Measurements from ENCODE around the gene CDADC1.

CDADC1 gene

DNA sequence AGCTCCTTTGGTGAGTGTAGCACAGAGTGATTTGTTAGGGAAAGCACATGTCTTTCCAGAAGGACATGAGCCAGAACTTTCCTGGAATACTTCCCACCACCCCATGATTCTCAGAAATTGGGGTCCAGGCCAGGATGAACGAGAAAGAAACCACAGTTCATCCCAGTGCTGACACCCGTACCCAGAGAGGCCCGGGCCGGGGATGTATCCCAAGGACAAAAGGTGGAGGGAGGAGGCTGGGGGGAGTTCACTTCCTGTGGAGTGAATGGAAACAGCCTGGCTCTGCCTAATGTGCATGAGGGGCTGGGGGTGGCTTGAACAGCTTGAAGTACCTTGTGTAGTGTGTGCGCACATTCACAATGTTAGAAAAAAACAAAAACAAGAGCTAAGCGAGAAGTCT, 47.5 kb downstream of the CDADC1 start:
- no peak for DNase-seq (ENCODE audit: low spot score)

- no peak for DNase-seq (ENCODE audit: low spot score)
Measured at GRCh38 chr13:49296659-49297058, 48.9 kb downstream of the CDADC1 start.

DNA sequence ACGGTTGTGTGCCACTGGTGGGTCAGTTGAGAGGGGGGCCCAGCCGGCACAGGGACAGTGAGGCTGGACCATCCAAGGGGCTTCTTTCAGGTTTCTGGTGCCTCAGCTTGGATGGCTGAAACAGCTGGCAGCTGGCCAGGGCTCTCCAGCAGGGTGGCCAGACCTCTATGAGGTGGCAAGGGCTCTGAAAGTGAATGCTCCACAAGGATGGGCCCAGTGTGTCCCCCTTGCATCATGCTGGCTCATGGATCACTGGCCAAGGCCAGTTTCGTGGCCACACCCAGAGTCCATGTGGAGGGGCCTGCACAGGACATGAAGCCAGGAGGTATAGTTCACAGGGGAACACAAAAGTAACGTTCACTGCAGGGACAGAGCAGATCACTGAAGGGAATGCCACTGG, 49.6 kb downstream of the CDADC1 start:
- DNase-seq (ENCODE audit: low spot score), result no peak

- DNase-seq (ENCODE audit: low spot score), result no peak
Measured at GRCh38 chr13:49298416-49298815, 50.7 kb downstream of the CDADC1 start.

- DNase-seq (ENCODE audit: low spot score), result no peak
Measured at GRCh38 chr13:49298903-49299605, 51.3 kb downstream of the CDADC1 start.

- DNase-seq (ENCODE audit: low spot score), result no peak
Measured at GRCh38 chr13:49300276-49300675, 52.6 kb downstream of the CDADC1 start.

DNA sequence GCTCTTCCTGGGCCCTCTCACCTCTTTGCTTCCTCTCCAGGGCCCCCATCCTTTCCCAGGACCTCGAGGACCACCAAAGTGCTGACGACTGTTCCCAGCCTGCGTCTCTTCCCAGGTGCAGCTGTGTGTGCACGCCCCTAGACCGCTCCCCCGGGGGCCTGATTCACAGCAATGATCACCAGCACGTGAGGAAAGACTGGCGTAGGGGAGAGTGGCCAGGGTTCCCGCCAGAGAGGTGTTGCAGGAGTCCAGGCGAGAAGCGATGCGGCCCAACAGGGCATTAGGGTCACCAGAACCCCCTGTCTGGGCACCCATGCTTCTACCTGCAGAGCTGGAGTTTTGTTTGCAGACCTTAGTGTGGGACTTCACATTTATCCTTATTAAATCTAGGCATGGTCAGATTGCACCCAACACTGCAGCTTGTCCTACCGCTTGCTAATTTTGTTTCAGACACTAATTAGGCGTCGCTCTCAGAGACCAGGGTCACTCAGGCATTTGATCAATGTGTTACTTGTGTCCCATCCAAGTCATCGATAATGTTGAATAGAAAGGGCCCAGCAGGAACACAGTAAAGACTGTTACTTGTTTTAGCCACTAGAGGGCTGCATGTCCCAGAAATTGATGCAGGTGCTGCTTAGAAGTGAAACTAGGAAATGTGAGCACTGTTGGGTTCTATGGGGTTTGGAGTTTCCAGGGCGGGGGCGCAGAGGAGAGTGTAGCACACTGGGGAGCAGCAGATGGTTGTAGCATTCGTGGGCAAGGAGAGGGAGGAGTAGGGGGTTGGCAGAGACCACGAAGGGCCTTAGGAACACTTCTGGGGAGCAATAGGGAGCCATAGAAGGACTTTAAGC, 53.2 kb downstream of the CDADC1 start:
- peak; percentile 88 for DNase-seq (ENCODE audit: low spot score)

DNA sequence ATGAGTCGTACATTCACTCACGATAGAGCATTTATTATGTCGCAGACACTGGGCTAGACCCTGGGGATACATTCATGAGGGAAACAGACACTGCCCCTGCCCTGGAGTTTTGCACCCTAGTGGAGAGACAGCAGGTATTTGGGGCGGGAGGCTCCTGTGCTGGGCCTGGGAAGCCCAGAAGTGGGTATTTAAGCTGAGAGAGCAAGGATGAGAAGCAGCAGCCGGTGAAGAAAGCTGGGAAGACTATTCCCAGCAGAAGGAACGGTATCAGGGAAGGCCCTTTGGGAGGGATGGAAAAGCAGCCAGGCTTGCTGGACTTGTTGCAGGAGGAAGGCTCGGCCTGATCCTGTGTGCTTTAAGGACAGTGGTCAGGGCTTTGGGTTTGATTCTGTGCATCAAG, 54.5 kb downstream of the CDADC1 start:
- no peak for DNase-seq (ENCODE audit: low spot score)

- DNase-seq (ENCODE audit: low spot score), result no peak
Measured at GRCh38 chr13:49302817-49303216, 55.1 kb downstream of the CDADC1 start.

DNA sequence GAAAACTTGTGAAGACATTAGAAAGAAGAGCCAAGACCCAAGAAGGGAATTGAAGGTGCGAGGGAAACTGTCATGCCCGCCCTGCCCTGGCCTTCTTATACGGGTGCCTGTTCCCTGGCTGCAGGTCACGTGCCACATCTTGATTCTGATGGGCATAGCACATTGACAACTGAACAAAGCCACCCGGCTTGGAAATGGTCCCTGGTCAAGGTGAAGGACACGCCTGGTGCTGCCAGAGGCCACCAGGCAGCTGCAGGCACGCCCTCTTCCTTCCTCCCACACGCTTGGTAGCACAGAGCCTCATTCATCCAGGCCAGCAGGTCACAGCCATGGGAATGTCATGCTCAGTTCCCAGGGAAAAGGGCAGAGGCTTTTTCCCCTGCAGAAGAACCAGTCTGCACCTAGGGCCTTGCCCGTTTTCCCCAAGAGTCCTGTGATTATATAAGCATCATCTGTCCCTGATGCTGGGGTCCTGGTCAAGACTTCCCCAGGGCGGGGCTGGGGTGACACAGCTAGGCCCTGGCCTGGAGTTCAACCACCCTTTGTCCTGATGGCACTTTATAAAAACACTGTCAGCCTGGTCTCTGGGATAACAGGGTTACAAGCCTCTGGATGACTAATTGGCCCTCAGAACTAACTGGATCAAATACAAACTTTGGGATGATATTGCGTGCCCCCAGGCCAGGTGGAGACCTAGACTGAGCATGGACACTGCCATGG, 56.0 kb downstream of the CDADC1 start:
- DNase-seq (ENCODE audit: low spot score), result no peak

- DNase-seq (ENCODE audit: low spot score), result no peak
Measured at GRCh38 chr13:49304356-49304755, 56.6 kb downstream of the CDADC1 start.

DNA sequence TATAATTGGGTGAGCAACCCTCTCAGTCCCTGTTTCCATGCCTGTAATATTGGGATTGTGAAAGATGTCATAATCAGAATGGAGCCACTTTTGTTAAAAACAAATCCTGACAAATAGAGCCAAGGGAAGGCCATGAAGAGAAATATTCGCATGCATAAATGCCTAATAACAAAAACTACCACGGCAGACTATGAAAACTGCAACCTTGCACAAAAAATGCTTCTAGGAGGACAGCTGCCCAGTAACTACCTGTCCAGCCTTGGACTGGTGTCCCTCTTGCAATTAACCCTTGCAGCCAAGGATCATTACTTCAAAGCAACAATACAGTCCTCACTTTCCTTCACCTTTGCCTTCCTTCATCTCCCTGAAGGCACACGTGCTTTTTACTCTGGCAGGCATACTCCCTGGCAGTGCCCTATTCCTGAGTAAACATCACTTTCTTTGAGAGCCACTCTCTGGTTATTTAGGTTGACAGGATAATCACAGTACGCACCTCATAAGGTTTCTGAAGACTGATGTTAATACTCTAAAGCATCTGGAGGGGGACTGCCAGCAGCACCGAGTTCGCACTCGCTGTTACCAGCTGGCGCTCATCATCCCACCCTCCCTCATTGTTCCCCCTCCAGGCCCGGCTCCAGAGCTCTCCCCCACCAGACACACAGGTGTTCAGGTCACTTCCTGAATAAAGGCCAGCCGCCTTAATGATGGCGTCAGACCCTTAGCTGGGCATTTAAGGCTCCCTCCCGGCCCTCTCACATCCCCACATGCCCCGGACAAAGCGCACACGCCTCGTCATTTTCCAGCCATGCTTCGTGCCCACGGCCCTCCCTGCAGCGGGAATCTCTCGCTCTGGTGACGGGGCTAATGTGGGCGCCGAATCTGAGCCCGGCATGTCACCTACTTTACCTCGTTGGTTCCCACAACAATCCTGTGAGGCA, 57.3 kb downstream of the CDADC1 start:
- no peak for DNase-seq (ENCODE audit: low spot score)

GRCh38 chr13:49305792-49306425, 58.2 kb downstream of the CDADC1 start:
- DNase-seq (ENCODE audit: low spot score), result no peak

- DNase-seq (ENCODE audit: low spot score), result no peak
Measured at GRCh38 chr13:49307365-49307764, 59.6 kb downstream of the CDADC1 start.

GRCh38 chr13:49308097-49308875, 60.6 kb downstream of the CDADC1 start:
- no peak for DNase-seq (ENCODE audit: low spot score)

- DNase-seq (ENCODE audit: low spot score), result no peak
Measured at GRCh38 chr13:49308921-49309408, 61.2 kb downstream of the CDADC1 start.

DNA sequence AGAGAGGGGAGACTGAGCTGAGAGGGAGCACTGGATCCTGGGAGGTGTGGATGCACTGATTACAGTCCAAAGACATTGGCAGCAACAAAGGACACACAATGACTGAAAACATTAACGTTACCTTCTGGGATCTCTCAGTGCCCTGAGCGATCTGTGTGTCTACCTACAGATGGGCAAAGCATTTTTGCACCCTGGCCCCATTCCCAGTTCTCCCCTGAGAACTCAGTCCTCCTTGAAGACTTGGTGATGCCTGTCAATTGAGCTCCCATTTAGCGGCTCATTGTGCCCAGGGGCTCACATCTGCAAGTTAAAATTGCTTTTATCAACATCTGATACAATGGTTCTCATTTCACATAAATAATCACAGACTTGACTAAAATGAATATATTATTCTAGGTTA, 62.5 kb downstream of the CDADC1 start:
- no peak for DNase-seq (ENCODE audit: low spot score)

DNA sequence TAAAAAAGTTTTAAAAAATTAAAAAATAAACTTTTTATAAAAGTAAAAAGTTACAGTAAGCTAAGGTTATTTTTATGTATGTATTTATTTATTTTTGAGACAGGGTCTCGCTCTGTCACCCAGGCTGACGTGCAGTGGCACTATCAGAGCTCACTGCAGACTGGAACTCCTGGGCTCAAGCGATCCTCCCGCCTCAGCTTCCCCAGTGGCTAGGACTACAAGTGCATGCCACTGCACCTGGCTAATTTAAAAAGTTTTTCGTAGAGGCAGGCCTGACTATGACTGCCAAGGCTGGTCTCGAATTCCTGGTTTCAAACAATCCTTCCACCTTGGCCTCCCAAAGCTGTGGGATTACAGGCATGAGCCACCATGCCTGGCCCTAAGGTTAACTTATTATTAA, 64.1 kb downstream of the CDADC1 start:
- no peak for DNase-seq (ENCODE audit: low spot score)

DNA sequence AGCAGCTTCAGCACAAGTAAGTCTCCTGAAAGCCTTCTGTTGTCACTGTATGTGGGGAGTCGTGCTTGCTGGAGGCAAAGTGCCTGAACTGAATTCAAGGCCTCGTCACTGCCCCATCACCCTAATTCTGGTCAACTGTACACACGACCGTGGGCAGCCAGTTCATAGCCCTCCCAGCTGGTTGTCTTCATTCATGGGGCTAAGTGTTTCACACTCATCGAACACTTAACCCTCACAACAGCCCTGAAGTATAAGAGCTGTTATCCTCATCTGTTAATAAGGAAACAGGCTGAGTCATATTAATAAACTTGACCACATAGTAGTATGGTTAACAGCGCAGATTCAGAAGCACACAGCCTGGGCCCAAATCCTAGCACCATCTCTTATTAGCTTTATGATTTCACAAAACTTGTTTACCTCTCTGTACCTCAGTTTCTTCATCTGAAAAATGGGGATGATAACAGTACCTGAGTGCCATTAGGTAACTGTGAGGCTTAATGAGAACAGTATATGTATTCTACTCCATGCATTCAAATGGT, 66.7 kb downstream of the CDADC1 start:
- no peak for DNase-seq (ENCODE audit: low spot score)

GRCh38 chr13:49315036-49315565, 67.4 kb downstream of the CDADC1 start:
- peak; percentile 21 for DNase-seq (ENCODE audit: low spot score)
